ENCODE measurements around the gene HS2ST1.
"Not testable (repeated sequence)": the region's sequence is repeated elsewhere in the genome, so short reads cannot be mapped to it uniquely, and the experiment has no call there.

HS2ST1 gene

GRCh38 chr1:86972262-86972661 lies 57.8 kb downstream of the HS2ST1 start:
- no peak for DNase-seq

- DNase-seq, result no peak
Observed at GRCh38 chr1:86975993-86976550, 61.6 kb downstream of the HS2ST1 start.

DNA sequence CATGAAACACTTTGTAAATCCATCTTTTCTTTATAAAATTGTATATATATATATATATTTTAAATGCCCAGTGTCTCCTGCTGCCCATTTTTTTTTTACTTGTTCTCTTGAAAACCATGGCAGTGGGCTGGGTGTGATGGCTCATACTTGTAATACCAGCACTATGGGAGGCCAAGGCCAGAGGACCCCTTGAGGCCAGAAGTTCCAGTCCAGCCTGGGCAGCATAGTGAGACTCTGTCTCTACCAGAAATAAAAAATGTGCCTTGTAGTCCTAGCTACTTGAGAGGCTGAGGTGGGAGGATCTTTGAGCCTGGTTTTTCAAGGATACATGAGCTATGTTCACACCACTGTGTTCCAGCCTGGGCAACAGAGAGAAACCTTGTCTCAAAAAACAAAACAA lies 62.2 kb downstream of the HS2ST1 start:
- DNase-seq, result no peak

DNA sequence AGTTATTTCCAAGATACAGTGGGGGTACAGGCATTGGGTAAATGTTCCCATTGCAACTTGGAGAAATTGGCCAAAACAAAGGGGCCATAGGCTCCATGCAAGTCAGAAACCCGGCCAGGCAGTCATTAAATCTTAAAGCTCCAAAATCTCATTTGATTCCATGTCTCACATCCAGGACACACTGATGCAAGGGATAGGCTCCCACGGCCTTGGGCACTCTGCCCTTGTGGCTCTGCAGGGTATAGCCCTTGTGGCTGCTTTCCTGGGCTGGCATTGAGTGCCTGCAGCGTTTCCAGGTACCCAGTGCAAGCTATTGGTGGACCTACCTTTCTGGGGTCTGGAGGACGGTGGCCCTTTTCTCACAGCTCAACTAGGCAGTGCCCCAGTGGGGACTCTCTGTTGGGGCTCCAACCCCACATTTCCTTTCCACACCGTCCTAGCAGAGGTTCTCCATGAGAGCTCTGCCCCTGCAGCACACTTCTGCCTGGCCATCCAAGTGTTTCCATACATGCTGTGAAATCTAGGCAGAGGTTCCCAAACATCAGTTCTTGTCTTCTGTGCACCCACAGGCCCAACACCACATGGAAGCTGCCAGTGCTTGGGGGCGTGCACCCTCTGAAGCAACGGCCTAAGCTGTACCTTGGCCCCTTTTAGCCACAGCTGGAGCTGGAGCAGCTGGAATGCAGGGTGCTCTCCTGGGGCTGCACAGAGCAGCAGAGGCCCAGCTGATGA lies 67.2 kb downstream of the HS2ST1 start:
- DNase-seq, result no peak

- DNase-seq, result not testable (repeated sequence)
Observed at GRCh38 chr1:86983677-86984076, 69.2 kb downstream of the HS2ST1 start.

- DNase-seq, result no peak
Observed at GRCh38 chr1:86987446-86987845, 73.0 kb downstream of the HS2ST1 start.

- no peak for DNase-seq
Observed at GRCh38 chr1:86988835-86989234, 74.4 kb downstream of the HS2ST1 start.

- not testable (repeated sequence) for DNase-seq
Observed at GRCh38 chr1:86989690-86990089, 75.3 kb downstream of the HS2ST1 start.

- DNase-seq, result no peak
Observed at GRCh38 chr1:86990826-86991225, 76.4 kb downstream of the HS2ST1 start.

- DNase-seq, result no peak
Observed at GRCh38 chr1:86991549-86992186, 77.2 kb downstream of the HS2ST1 start.

- no peak for DNase-seq
Observed at GRCh38 chr1:86992861-86993260, 78.4 kb downstream of the HS2ST1 start.

GRCh38 chr1:86993269-86993985 lies 79.0 kb downstream of the HS2ST1 start:
- DNase-seq, result peak; percentile 19

DNA sequence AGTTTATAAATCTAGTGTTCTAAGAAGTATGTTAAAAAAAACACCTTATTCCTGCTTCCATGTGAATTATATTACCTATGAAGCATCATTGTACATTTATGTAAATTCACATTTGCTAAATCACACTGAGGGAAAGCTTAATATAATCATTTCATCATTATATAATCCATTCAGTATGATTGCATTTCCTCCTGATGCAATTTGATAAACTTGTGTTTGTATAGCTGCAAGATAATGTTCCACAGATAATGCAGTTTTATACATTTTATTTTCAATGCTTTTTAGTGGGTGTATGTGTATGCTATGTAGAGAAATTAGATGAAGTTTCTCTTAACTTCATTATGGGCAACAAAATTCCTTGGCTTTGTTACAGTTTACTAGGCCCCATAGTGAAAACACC lies 79.6 kb downstream of the HS2ST1 start:
- DNase-seq, result no peak

- DNase-seq, result no peak
Observed at GRCh38 chr1:86997538-86997937, 83.1 kb downstream of the HS2ST1 start.

DNA sequence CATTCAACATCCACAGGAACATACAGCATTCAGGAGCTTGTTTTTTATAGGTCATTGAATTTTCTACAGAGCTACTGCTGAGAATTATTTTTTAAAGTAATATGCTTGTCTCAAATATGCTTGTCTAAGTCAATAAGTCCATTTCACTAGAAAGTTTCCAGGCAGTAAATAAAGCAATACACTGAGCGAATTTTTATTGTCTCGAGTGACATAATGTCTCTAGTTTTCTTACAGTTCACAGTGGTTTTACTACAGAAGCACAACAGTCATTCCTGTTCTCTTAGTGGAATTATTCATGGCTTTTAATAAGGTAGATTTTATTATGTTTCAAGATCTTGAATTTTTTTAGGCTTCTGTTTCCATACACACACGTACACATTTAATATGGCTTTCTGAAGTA lies 83.8 kb downstream of the HS2ST1 start:
- no peak for DNase-seq

DNA sequence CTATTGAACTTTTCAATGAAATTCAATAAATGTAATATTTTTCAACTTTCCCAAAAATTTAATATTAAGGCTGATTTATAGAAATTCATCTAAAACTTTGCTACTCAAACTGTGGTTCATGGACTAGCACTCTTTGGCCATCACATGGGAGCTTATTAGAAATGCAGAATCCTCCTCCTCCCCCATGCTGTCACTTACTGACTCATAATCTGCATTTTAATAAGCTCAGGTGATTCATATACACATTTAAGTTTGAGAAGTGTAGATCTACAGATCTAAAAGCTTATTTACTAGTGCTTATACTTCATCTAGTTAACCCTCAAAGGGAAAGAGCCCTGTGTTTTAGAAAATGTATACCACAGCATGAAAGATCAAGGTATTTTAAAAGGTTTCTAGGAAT lies 84.3 kb downstream of the HS2ST1 start:
- DNase-seq, result no peak

DNA sequence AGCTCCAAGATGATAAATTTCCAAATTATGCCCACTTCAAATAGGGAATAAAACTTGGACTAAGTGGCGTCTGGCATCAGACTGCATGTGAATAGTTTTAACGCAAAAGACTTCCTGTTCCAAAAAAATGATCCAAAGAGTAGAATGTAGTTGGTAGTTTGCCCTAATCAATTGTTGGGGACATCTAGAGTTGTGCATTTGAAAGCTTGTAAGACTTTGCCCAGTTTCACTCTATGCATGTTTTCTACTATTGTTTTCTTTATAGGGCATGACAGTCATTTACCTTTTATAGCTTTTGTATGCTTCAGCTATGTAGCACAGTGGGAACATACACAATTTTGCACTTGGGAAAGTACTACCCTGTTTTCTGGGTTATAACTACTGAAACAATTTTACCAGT lies 86.0 kb downstream of the HS2ST1 start:
- no peak for DNase-seq

- no peak for DNase-seq
Observed at GRCh38 chr1:87004857-87005256, 90.4 kb downstream of the HS2ST1 start.

GRCh38 chr1:87007323-87007722 lies 92.9 kb downstream of the HS2ST1 start:
- DNase-seq, result no peak

DNA sequence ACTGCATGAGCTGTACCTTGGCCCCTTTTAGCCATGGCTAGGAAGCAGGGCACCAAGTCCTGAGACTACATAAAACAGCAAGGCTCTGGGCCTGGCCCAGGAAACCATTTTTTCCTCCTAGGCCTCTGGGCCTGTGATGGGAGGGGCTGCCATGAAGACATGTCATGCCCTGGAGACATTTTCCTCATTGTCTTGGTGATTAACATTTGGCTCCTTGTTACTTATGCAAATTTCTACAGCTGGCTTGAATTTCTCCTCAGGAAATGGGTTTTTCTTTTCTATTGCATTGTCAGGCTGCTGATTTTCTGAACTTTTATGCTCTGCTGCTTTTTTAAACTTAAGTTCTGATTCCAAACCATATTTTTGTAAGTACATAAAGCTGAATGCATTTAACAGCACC lies 99.0 kb downstream of the HS2ST1 start:
- not testable (repeated sequence) for DNase-seq

- no peak for DNase-seq
Observed at GRCh38 chr1:87017998-87018672, 103.7 kb downstream of the HS2ST1 start.

DNA sequence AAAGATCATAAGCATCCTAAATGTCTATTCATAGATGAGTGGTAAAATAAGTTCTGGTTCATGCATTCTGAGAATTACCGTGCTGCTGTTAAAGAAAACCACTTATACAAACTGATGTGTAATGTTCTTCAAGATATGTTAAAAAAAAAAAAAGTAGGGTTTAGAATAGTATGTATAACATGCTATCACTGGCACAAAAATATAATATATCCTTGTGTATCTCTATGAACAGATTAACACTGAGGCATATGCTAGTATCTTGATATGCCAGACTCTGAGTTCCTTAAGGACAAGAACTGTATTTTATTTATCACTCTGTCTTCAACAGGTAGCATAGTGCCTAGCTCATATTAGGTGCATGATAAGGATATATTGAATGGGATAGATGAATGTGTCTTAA lies 108.9 kb downstream of the HS2ST1 start:
- DNase-seq, result no peak

Data from fibroblast of skin of back (primary cell).